Stimulated activated CD4-positive, alpha-beta T cell treated with anti-CD3 and anti-CD28 coated beads, Interleukin-12 subunit alpha, Interleukin-12 subunit beta, amount 100 ng/mL, for 4 hours (primary cell): Measurements from ENCODE around the gene EVPL.

Experiments used
- DNase-seq: peaks from one replicate; pipeline ENCODE4 v3.0.0-alpha.2; 2020

The EVPL gene

GRCh38 chr17:75959051-75959838 lies 67.9 kb downstream of the EVPL start:
- no peak for DNase-seq
